ENCODE data around the gene TLK1.

DNA sequence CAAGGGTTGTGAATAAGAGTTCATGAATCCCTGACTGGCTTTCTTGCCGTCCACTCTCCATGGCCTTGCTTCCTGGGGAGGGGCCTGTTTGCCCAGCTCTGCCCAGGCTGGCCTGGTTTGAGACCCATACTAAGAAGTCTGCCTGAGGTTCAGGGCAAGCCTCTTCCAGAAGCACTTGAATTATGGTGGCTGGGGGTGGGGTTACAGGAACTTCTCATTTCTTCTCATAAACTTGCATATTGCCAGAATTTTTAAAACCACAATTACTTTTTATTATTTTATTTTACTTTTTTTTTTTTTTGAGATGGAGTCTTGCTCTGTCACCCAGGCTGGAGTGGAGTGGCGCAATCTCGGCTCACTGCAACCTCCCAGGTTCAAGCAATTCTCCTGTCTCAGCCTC, 189.6 kb downstream of the TLK1 start:
- TF ChIP-seq CTCF (IDR thresholded peaks at IDR 0.05) (no peak), POLR2A (IDR thresholded peaks at IDR 0.05) (no peak), POLR2AphosphoS5 (IDR thresholded peaks at IDR 0.05) (no peak), EP300 (IDR thresholded peaks at IDR 0.05) (no peak)

All from sigmoid colon (tissue), 4 donors.